H1 (cell line): ENCODE results near the gene GKAP1. TPM values are rescaled to one million over a fixed set of nuclear protein-coding genes. Genes with fewer than 3 reads are reported as not detected.
"Not testable (repeated sequence)": the region's sequence is repeated elsewhere in the genome, so short reads cannot be mapped to it uniquely, and the experiment has no call there.

Source experiments
- CTCF ChIA-PET: fragments of 300-600 bp; sonication (Branson Sonifier 250); formaldehyde crosslinking; loops from one replicate; lab custom pipeline; 2021; ENCODE audit not compliant: partially characterized antibody; lab: Charles Lee
- POLR2A ChIA-PET: fragments of 300-600 bp; sonication (Branson Sonifier 250); formaldehyde crosslinking; loops from one replicate; lab custom pipeline; 2021; ENCODE audit warnings: inconsistent platforms; ENCODE audit not compliant: partially characterized antibody; lab: Charles Lee
- DNase-seq, 2 experiments: peaks; one replicate each; pipeline versions ENCODE4 v3.0.0 to v3.0.0-alpha.2; 2010 to 2022; ENCODE audit warnings: low spot score in 2 of 2, low read depth in 1 of 2, mixed read lengths in 1 of 2
- FAIRE-seq: peaks from 2 replicates; lab custom pipeline; 2011; peaks lifted over from hg19 to GRCh38; lab: Jason Lieb, UNC
- H2AFZ ChIP-seq: 2 replicates; pipeline ENCODE4 v1.8.1; 2012; ENCODE audit warnings: low read length, inconsistent platforms
- H2AK5ac ChIP-seq: 2 replicates; pipeline ENCODE4 v1.6.1; 2013; ENCODE audit warnings: low read depth, low read length
- H2BK120ac ChIP-seq: replicated peaks from 2 replicates; pipeline ENCODE3; 2013; ENCODE audit warnings: low read depth, low read length, inconsistent platforms
- H2BK12ac ChIP-seq: 2 replicates; pipeline ENCODE4 v1.6.1; 2013; ENCODE audit warnings: low read depth, low read length
- H2BK15ac ChIP-seq: 2 replicates; pipeline ENCODE4 v1.6.1; 2013; ENCODE audit warnings: low read length
- H2BK20ac ChIP-seq: 2 replicates; pipeline ENCODE4 v1.6.1; 2013; ENCODE audit warnings: low read length
- H2BK5ac ChIP-seq: 2 replicates; pipeline ENCODE4 v1.6.1; 2013; ENCODE audit warnings: low read depth, low read length
- H3K14ac ChIP-seq: 2 replicates; pipeline ENCODE4 v1.6.1; 2013; ENCODE audit warnings: inconsistent platforms; ENCODE audit not compliant: insufficient read length
- H3K18ac ChIP-seq: 2 replicates; pipeline ENCODE4 v1.6.1; 2013; ENCODE audit warnings: low read length; ENCODE audit errors: extremely low read depth
- H3K23ac ChIP-seq: 2 replicates; pipeline ENCODE4 v1.6.1; 2013; ENCODE audit warnings: inconsistent platforms; ENCODE audit not compliant: insufficient read length
- H3K23me2 ChIP-seq: 2 replicates; pipeline ENCODE4 v1.6.1; 2013; ENCODE audit warnings: low read depth, low read length
- H3K27ac ChIP-seq: 2 replicates; pipeline ENCODE4 v1.6.1; 2011; ENCODE audit warnings: low read depth, low read length, inconsistent platforms
- H3K27me3 ChIP-seq, 4 experiments: replicated peaks in 1 of 4; 1 replicate in 1 of 4; 2 replicates in 3 of 4; pipeline versions ENCODE4 v1.6.1 to v1.8.1; 2011 to 2013; ENCODE audit warnings: low read length in 3 of 4, mild to moderate bottlenecking in 3 of 4, inconsistent platforms in 2 of 4, mixed read lengths in 2 of 4, moderate library complexity in 1 of 4; ENCODE audit not compliant: control insufficient read depth in 3 of 4, insufficient read depth in 3 of 4; ENCODE audit errors: extremely low read depth in 1 of 4
- H3K36me3 ChIP-seq, 4 experiments: 2 replicates each; pipeline versions ENCODE4 v1.6.1 to v1.8.1; 2011 to 2013; ENCODE audit warnings: mild to moderate bottlenecking in 4 of 4, low read length in 3 of 4, moderate library complexity in 2 of 4, control low read depth in 1 of 4, inconsistent platforms in 1 of 4; ENCODE audit not compliant: insufficient read depth in 4 of 4, control insufficient read depth in 2 of 4
- H3K4ac ChIP-seq: replicated peaks from 2 replicates; pipeline ENCODE3; 2013; ENCODE audit warnings: low read length, low read depth, mixed read lengths, inconsistent platforms; ENCODE audit not compliant: insufficient read length
- H3K4me1 ChIP-seq, 4 experiments: replicated peaks in 1 of 4; 1 replicate in 1 of 4; 2 replicates in 3 of 4; pipeline versions ENCODE4 v1.6.1 to v1.8.1; 2011 to 2013; ENCODE audit warnings: low read length in 3 of 4, inconsistent platforms in 2 of 4, mixed read lengths in 1 of 4; ENCODE audit not compliant: insufficient read depth in 4 of 4, control insufficient read depth in 3 of 4
- H3K4me2 ChIP-seq, 2 experiments: 2 replicates each; pipeline versions ENCODE4 v1.6.1 to v1.8.1; 2011 to 2013; ENCODE audit warnings: low read depth in 2 of 2, low read length in 2 of 2, control low read depth in 1 of 2, inconsistent platforms in 1 of 2, mild to moderate bottlenecking in 1 of 2; ENCODE audit not compliant: insufficient read depth in 1 of 2
- H3K4me3 ChIP-seq, 4 experiments: fragments of 200-600, 300-600 bp in 1 of 4; sonication (generic), shearing (Covaris generic), sonication (Bioruptor Twin) in 1 of 4; 2 replicates each; pipeline versions ENCODE4 v1.5.1 to v1.8.1; 2011 to 2016; ENCODE audit warnings: low read length in 4 of 4, low read depth in 3 of 4, control low read depth in 2 of 4, inconsistent platforms in 2 of 4, mild to moderate bottlenecking in 2 of 4, mixed read lengths in 1 of 4, moderate library complexity in 1 of 4; ENCODE audit not compliant: insufficient read depth in 2 of 4; ENCODE audit errors: extremely low read depth in 1 of 4
- H3K56ac ChIP-seq: replicated peaks from 2 replicates; pipeline ENCODE3; 2013; ENCODE audit warnings: low read depth, mild to moderate bottlenecking, mixed read lengths, low read length, inconsistent platforms; ENCODE audit not compliant: insufficient read length
- H3K79me1 ChIP-seq: 2 replicates; pipeline ENCODE4 v1.6.1; 2013; ENCODE audit warnings: low read depth, low read length, control low read depth
- H3K79me2 ChIP-seq, 2 experiments: 2 replicates each; pipeline versions ENCODE4 v1.6.1 to v1.8.1; 2012 to 2013; ENCODE audit warnings: low read length in 2 of 2, mild to moderate bottlenecking in 2 of 2, inconsistent platforms in 1 of 2; ENCODE audit not compliant: insufficient read depth in 2 of 2, control insufficient read depth in 1 of 2
- H3K9ac ChIP-seq, 4 experiments: replicated peaks in 1 of 4; 1 replicate in 1 of 4; 2 replicates in 3 of 4; pipeline versions ENCODE4 v1.6.1 to v1.8.1; 2011 to 2013; ENCODE audit warnings: low read depth in 3 of 4, low read length in 3 of 4, control low read depth in 2 of 4, mild to moderate bottlenecking in 2 of 4, moderate library complexity in 2 of 4, inconsistent platforms in 1 of 4; ENCODE audit errors: extremely low read depth in 1 of 4
- H3K9me3 ChIP-seq, 2 experiments: 2 replicates each; pipeline versions ENCODE4 v1.6.1 to v1.8.1; 2012 to 2013; ENCODE audit warnings: mild to moderate bottlenecking in 2 of 2, moderate library complexity in 2 of 2, control low read depth in 1 of 2, inconsistent platforms in 1 of 2, low read depth in 1 of 2, low read length in 1 of 2, mixed read lengths in 1 of 2; ENCODE audit not compliant: insufficient read depth in 2 of 2
- H4K20me1 ChIP-seq, 2 experiments: replicated peaks in 1 of 2; 2 replicates each; pipeline versions ENCODE3 to v1.8.1; 2011 to 2013; ENCODE audit warnings: inconsistent platforms in 2 of 2, low read length in 2 of 2, mild to moderate bottlenecking in 1 of 2; ENCODE audit not compliant: insufficient read depth in 2 of 2, control insufficient read depth in 1 of 2
- H4K5ac ChIP-seq: 2 replicates; pipeline ENCODE4 v1.6.1; 2013; ENCODE audit warnings: low read length, low read depth, mixed read lengths, inconsistent platforms; ENCODE audit not compliant: insufficient read length
- H4K8ac ChIP-seq: 2 replicates; pipeline ENCODE4 v1.8.0; 2013; ENCODE audit warnings: mild to moderate bottlenecking, moderate library complexity, low read length, inconsistent platforms; ENCODE audit not compliant: insufficient read depth; ENCODE audit errors: extremely low read depth
- H4K91ac ChIP-seq: replicated peaks from 2 replicates; pipeline ENCODE3; 2013; ENCODE audit warnings: low read length, mixed read lengths, inconsistent platforms; ENCODE audit not compliant: insufficient read length
- WGBS, 2 experiments: shearing (Covaris generic) in 1 of 2; methylation state at CpG; one replicate each; pipeline versions ENCODE4 v1.1.6 to v1.1.7; 2013 to 2015; ENCODE audit warnings: low lambda C conversion rate in 2 of 2, mixed read lengths in 2 of 2, inconsistent platforms in 1 of 2, low coverage in 1 of 2, missing lambda C conversion rate in 1 of 2; ENCODE audit not compliant: insufficient replicate concordance in 2 of 2, insufficient coverage in 1 of 2, insufficient read length in 1 of 2; ENCODE audit errors: extremely low coverage in 1 of 2, missing lambda C conversion rate in 1 of 2; 5-methylcytosine and 5-hydroxymethylcytosine counted together
- polyA plus RNA-seq, 7 experiments: library from polyadenylated mRNA; depleted of rRNA in 3 of 7; stranded (reverse) in 5 of 7; unstranded in 2 of 7; fragments of >200 nt in 5 of 7; fragments of 200-250 nt in 2 of 7; gene quantifications; 1 replicate in 5 of 7; 2 replicates in 1 of 7; 4 replicates in 1 of 7; pipeline versions ENCODE4 v1.2.1 to v1.2.3, GENCODE V29; 2011 to 2013; ENCODE audit warnings: missing spikeins in 2 of 7, mixed read lengths in 2 of 7
- total RNA-seq: library from RNA; stranded (reverse); fragmentation: NEBNext Ultra II Directional; extraction: Animal tissue kit (Norgen Biotek cat#: 25700); gene quantifications from 2 replicates; pipeline ENCODE4 v1.2.1, GENCODE V29; 2021

The GKAP1 gene
- total and polyA plus RNA-seq, 2 of the 8 experiments (the other 6 are each of a cell fraction or from before 2014, with no cell fraction given), result 0.97 to 5.3 TPM

GRCh38 chr9:83824986-83825623 is 7.5 kb upstream of the GKAP1 start:
- CTCF ChIA-PET, H4K20me1 ChIP-seq, DNase-seq, H3K4me2 ChIP-seq, POLR2A ChIA-PET, H3K9me3 ChIP-seq, H2BK120ac ChIP-seq, FAIRE-seq, H2AK5ac ChIP-seq, H2BK20ac ChIP-seq, H3K36me3 ChIP-seq, H3K23ac ChIP-seq, H3K23me2 ChIP-seq, H2BK15ac ChIP-seq, H3K4me1 ChIP-seq, H2BK12ac ChIP-seq, H3K9ac ChIP-seq, H3K18ac ChIP-seq, H3K56ac ChIP-seq, H3K14ac ChIP-seq, H3K79me2 ChIP-seq, H3K4me3 ChIP-seq, H3K27ac ChIP-seq, H3K27me3 ChIP-seq, H4K91ac ChIP-seq, H3K79me1 ChIP-seq, H2AFZ ChIP-seq, H3K4ac ChIP-seq, H4K8ac ChIP-seq, H4K5ac ChIP-seq, H2BK5ac ChIP-seq: not testable (repeated sequence)
- WGBS, 2 experiments, result 89% methylated on average over 3 of the region's 3 CpGs; no CpG with 5 or more reads in 1 of the 2 experiments
